HepG2 (cell line): ENCODE data around the gene LY6G5B. TPM values are rescaled to one million over a fixed set of nuclear protein-coding genes. Genes with fewer than 3 reads are reported as not detected.

Source experiments
- ATRX ChIP-seq: sonication (generic); formaldehyde crosslinking; IDR thresholded peaks from 2 replicates; pipeline ENCODE4 v1.4.0; 2020; ENCODE audit warnings: missing genetic modification reagents, borderline replicate concordance
- BRF2 ChIP-seq: sonication (generic); formaldehyde crosslinking; IDR thresholded peaks from 2 replicates; pipeline ENCODE4 v1.8.1; 2022; ENCODE audit warnings: mild to moderate bottlenecking, missing genetic modification reagents
- ERF ChIP-seq: IDR thresholded peaks from 2 replicates; pipeline ENCODE4 v1.6.1; 2018; ENCODE audit warnings: missing biosample characterization, missing genetic modification reagents
- FOXA1 ChIP-seq, 2 experiments: fragments of 450-650 bp in 1 of 2; sonication (generic) in 1 of 2; formaldehyde crosslinking in 1 of 2; IDR thresholded peaks; 2 replicates each; pipeline versions ENCODE4 v1.4.0 to v1.6.1; 2016 to 2020; ENCODE audit warnings: missing genetic modification reagents in 1 of 2
- GATA4 ChIP-seq: sonication (generic); IDR thresholded peaks from 2 replicates; pipeline ENCODE4 v1.6.1; 2016; ENCODE audit warnings: antibody characterized with exemption, low read depth, borderline replicate concordance
- HNF1A ChIP-seq, 2 experiments: sonication (generic) in 1 of 2; formaldehyde crosslinking in 1 of 2; IDR thresholded peaks; 2 replicates each; pipeline versions ENCODE4 v1.4.0 to v1.6.1; 2016 to 2020; ENCODE audit warnings: borderline replicate concordance in 1 of 2, low read depth in 1 of 2, mild to moderate bottlenecking in 1 of 2, missing genetic modification reagents in 1 of 2
- MTF2 ChIP-seq: sonication (generic); formaldehyde crosslinking; IDR thresholded peaks from 2 replicates; pipeline ENCODE4 v1.5.0; 2020; ENCODE audit warnings: missing genetic modification reagents, borderline replicate concordance
- NFAT5 ChIP-seq: sonication (generic); formaldehyde crosslinking; IDR thresholded peaks from 2 replicates; pipeline ENCODE4 v1.4.0; 2020; ENCODE audit warnings: missing genetic modification reagents
- NFIB ChIP-seq: sonication (generic); formaldehyde crosslinking; IDR thresholded peaks from 2 replicates; pipeline ENCODE4 v1.9.0; 2021; ENCODE audit warnings: missing genetic modification reagents, mild to moderate bottlenecking, borderline replicate concordance
- NFKB2 ChIP-seq: sonication (generic); formaldehyde crosslinking; IDR thresholded peaks from 2 replicates; pipeline ENCODE4 v1.4.0; 2020; ENCODE audit warnings: missing genetic modification reagents, borderline replicate concordance
- ZBTB20 ChIP-seq: sonication (generic); formaldehyde crosslinking; IDR thresholded peaks from 2 replicates; pipeline ENCODE4 v1.8.1; 2023; ENCODE audit warnings: missing genetic modification reagents, low read depth, mild to moderate bottlenecking, borderline replicate concordance
- ZNF33A ChIP-seq: sonication (generic); formaldehyde crosslinking; IDR thresholded peaks from 2 replicates; pipeline ENCODE4 v1.5.1; 2020; ENCODE audit warnings: missing genetic modification reagents, mild to moderate bottlenecking, moderate library complexity, borderline replicate concordance
- ZNF496 ChIP-seq: sonication (generic); formaldehyde crosslinking; IDR thresholded peaks from 2 replicates; pipeline ENCODE4 v1.8.1; 2023; ENCODE audit warnings: mild to moderate bottlenecking, moderate library complexity, missing genetic modification reagents; ENCODE audit not compliant: insufficient replicate concordance
- ZNF501 ChIP-seq: sonication (generic); formaldehyde crosslinking; IDR thresholded peaks from 2 replicates; pipeline ENCODE4 v1.5.1; 2020; ENCODE audit warnings: mild to moderate bottlenecking, moderate library complexity, missing genetic modification reagents
- ZNF567 ChIP-seq: sonication (generic); formaldehyde crosslinking; IDR thresholded peaks from 2 replicates; pipeline ENCODE4 v1.8.1; 2023; ENCODE audit warnings: mild to moderate bottlenecking, missing genetic modification reagents, borderline replicate concordance
- ZNF660 ChIP-seq: sonication (generic); formaldehyde crosslinking; IDR thresholded peaks from 2 replicates; pipeline ENCODE4 v1.5.1; 2020; ENCODE audit warnings: mild to moderate bottlenecking, low read depth, missing genetic modification reagents, borderline replicate concordance
- polyA plus RNA-seq, 8 experiments: library from polyadenylated mRNA; depleted of rRNA in 3 of 8; stranded (reverse) in 7 of 8; unstranded in 1 of 8; fragments of >200 nt; fragmentation: Illumina TruSeq in 4 of 8; extraction: Trizol in 4 of 8; gene quantifications; 2 replicates each; pipeline versions ENCODE4 v1.2.1 to v1.2.3, GENCODE V29; 2011 to 2016; ENCODE audit warnings: low read depth in 4 of 8, missing spikeins in 1 of 8, mixed read lengths in 1 of 8; ENCODE audit not compliant: insufficient read depth in 1 of 8
- total RNA-seq, 5 experiments: library from RNA; depleted of rRNA; stranded (reverse); fragments of >200 nt; fragmentation: Illumina TruSeq; extraction: Trizol; gene quantifications; 2 replicates each; pipeline ENCODE4 v1.2.3, GENCODE V29; 2016; ENCODE audit warnings: low read depth in 1 of 5

LY6G5B gene
- total and polyA plus RNA-seq, 2 of the 13 experiments (the other 11 are each of a cell fraction or from before 2014, with no cell fraction given), result 7.8 to 15.7 TPM

GRCh38 chr6:31660381-31661261 lies 9.2 kb upstream of the LY6G5B start, which contains the start of gene C6orf47 (continued):
- TF ChIP-seq ZNF501 (peak; percentile 94), MTF2 (no peak), ERF (CRISPR knock-in tag) (peak; percentile 97), ZNF567 (CRISPR knock-in tag) (peak; percentile 86; the same call in 1 of the 2 replicates), ATRX (CRISPR knock-in tag) (no peak), NFKB2 (CRISPR knock-in tag) (peak; percentile 94), ZNF660 (CRISPR knock-in tag) (no peak), FOXA1 (IDR thresholded peaks at IDR 0.05) (no peak), FOXA1 (CRISPR knock-in tag; IDR thresholded peaks at IDR 0.05) (0 out of 2 replicates have a peak, but pooled peaks have one; percentile 17), ZNF496 (CRISPR knock-in tag) (no peak), HNF1A (IDR thresholded peaks at IDR 0.05; ENCODE audit: low read depth) (no peak), HNF1A (CRISPR knock-in tag; IDR thresholded peaks at IDR 0.05; ENCODE audit: borderline replicate concordance) (peak; percentile 67; the same call in 1 of the 2 replicates), GATA4 (peak; percentile 43; the same call in 1 of the 2 replicates), NFAT5 (CRISPR knock-in tag) (peak; percentile 94), NFIB (CRISPR knock-in tag) (no peak), ZNF33A (CRISPR knock-in tag) (0 out of 2 replicates have a peak, but pooled peaks have one; percentile 72), BRF2 (peak; percentile 88; the same call in 1 of the 2 replicates), ZBTB20 (CRISPR knock-in tag) (peak; percentile 70; the same call in 1 of the 2 replicates)
